BE2C (cell line): ENCODE results near the gene CCDC85B. TPM values are rescaled to one million over a fixed set of nuclear protein-coding genes. Genes with fewer than 3 reads are reported as not detected.
"Not testable (repeated sequence)": the region's sequence is repeated elsewhere in the genome, so short reads cannot be mapped to it uniquely, and the experiment has no call there.

Experiments
- DNase-seq: peaks from one replicate; pipeline ENCODE4 v3.0.0-alpha.2; 2020
- H3K27me3 ChIP-seq: fragments of 250-450 bp; sonication (Bioruptor Pico); 2 replicates; pipeline ENCODE4 v1.5.1; 2020; ENCODE audit warnings: mild to moderate bottlenecking
- H3K36me3 ChIP-seq: fragments of 250-450 bp; sonication (Bioruptor Pico); 2 replicates; pipeline ENCODE4 v1.5.1; 2020; ENCODE audit warnings: mild to moderate bottlenecking
- H3K4me1 ChIP-seq: fragments of 250-450 bp; sonication (Bioruptor Pico); 2 replicates; pipeline ENCODE4 v1.5.1; 2020
- H3K4me3 ChIP-seq: 2 replicates; pipeline ENCODE4 v1.5.1; 2011; ENCODE audit warnings: low read depth, low read length
- H3K9me3 ChIP-seq: fragments of 250-450 bp; sonication (Bioruptor Pico); 2 replicates; pipeline ENCODE4 v1.5.1; 2020
- CTCF ChIP-seq: IDR thresholded peaks from 2 replicates; pipeline ENCODE4 v1.5.1; 2012; ENCODE audit warnings: mild to moderate bottlenecking, low read depth, low read length
- polyA plus RNA-seq: library from polyadenylated mRNA; unstranded; fragments of >200 nt; gene quantifications from one replicate; pipeline ENCODE4 v1.2.1, GENCODE V29; 2012; ENCODE audit warnings: low read depth, missing spikeins; ENCODE audit not compliant: insufficient read length, insufficient read depth

The CCDC85B gene
- 205 TPM for polyA plus RNA-seq

- Histone ChIP-seq H3K9me3 (no peaks in the 10 kb centered on the region), H3K4me3 (peak within 1 kb of the TSS; percentile 92), H3K27me3 (no peaks in the 10 kb centered on the region), H3K36me3 (peaks cover 10% of the 10 kb centered on the region), H3K4me1 (peaks cover 8% of the 10 kb centered on the region)
- peak; percentile 19 for TF ChIP-seq CTCF
- peak; percentile 99 for DNase-seq
Measured at GRCh38 chr11:65890324-65891218, at the start of gene CCDC85B. TSS of gene CCDC85B (plus strand) at chr11:65890673. CDS start at chr11:65890784, 111 bp downstream.

GRCh38 chr11:65842144-65842543 lies 48.3 kb upstream of the CCDC85B start:
- Histone ChIP-seq H3K27me3 (no peaks in the 10 kb centered on the region), H3K4me1 (no peaks in the 10 kb centered on the region), H3K9me3 (no peaks in the 10 kb centered on the region), H3K36me3 (no peaks in the 10 kb centered on the region), H3K4me3 (no peak overlapping the region)
- TF ChIP-seq CTCF = no peak
- DNase-seq = no peak

GRCh38 chr11:65843811-65844210 lies 46.7 kb upstream of the CCDC85B start:
- no peaks in the 10 kb centered on the region for H3K4me1 ChIP-seq
- H3K4me3 ChIP-seq = no peak overlapping the region
- no peak for DNase-seq
- no peaks in the 10 kb centered on the region for H3K27me3 ChIP-seq
- no peaks in the 10 kb centered on the region for H3K36me3 ChIP-seq
- H3K9me3 ChIP-seq = no peaks in the 10 kb centered on the region
- TF ChIP-seq CTCF = no peak

DNA sequence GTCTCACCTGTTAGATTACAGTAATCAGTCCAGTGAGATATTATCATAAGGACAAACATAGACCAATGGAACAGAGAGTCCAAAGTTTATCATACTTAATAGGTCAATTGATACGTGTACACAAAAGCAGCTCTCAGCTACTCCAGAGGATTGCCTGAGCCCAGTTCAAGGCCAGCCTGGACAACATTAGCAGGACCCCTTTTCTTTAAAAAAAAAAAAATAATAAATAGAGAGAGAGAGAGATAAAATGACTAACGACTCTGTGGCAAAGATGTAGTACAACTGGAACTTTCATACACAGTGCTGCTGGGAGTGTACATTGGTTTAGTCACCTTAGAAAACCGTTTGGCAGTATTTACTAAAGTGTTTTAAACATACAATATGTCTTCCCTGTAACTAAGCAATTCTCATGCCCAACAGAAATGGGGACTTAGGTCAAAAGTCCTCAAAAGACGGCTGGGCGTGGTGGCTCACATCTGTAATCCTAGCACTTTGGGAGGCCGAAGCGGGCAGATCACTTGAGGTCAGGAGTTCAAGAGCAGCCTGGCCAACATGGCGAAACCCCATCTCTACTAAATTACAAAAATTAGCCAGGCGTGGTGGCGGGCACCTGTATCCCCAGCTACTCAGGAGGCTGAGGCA lies 46.1 kb upstream of the CCDC85B start:
- H3K36me3 ChIP-seq = no peaks in the 10 kb centered on the region
- no peak overlapping the region for H3K4me3 ChIP-seq
- H3K4me1 ChIP-seq = no peaks in the 10 kb centered on the region
- TF ChIP-seq CTCF = no peak
- no peaks in the 10 kb centered on the region for H3K9me3 ChIP-seq
- no peak for DNase-seq
- no peaks in the 10 kb centered on the region for H3K27me3 ChIP-seq

- Histone ChIP-seq H3K9me3 (no peaks in the 10 kb centered on the region), H3K4me1 (no peaks in the 10 kb centered on the region), H3K27me3 (no peaks in the 10 kb centered on the region), H3K36me3 (peaks cover 12% of the 10 kb centered on the region), H3K4me3 (no peak overlapping the region)
- DNase-seq = no peak
- no peak for TF ChIP-seq CTCF
Measured at GRCh38 chr11:65847746-65848145, 42.7 kb upstream of the CCDC85B start.

- H3K4me1 ChIP-seq, H3K9me3 ChIP-seq, DNase-seq, H3K27me3 ChIP-seq, H3K4me3 ChIP-seq: not testable (repeated sequence)
- H3K36me3 ChIP-seq = peaks cover 22% of the 10 kb centered on the region
Measured at GRCh38 chr11:65848693-65849092, 41.8 kb upstream of the CCDC85B start.
